AG08396 (cell line): ENCODE measurements around the gene NDUFS6.
"Not testable (repeated sequence)": the region's sequence is repeated elsewhere in the genome, so short reads cannot be mapped to it uniquely, and the experiment has no call there.

Experiments
- DNase-seq: peaks from one replicate; pipeline ENCODE4 v3.0.0; 2012; ENCODE audit warnings: low spot score, mixed read lengths

The NDUFS6 gene

DNA sequence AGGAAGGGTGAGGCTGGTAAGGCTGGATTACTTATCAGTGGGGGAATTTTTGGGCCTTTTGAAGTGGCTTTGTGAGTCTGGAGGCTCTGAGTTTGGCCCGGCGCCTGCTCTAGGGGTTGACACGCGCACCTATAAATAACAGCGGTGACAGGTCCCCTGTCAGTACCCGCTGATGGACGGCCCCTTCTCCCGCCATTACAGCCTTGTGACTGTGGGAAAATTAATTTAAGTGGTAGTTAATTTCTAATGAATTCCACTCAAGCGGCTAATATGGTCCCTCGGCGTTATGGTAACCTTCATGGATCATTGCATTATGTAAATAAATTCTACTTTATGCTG is 18.0 kb upstream of the NDUFS6 start:
- DNase-seq, result no peak

DNA sequence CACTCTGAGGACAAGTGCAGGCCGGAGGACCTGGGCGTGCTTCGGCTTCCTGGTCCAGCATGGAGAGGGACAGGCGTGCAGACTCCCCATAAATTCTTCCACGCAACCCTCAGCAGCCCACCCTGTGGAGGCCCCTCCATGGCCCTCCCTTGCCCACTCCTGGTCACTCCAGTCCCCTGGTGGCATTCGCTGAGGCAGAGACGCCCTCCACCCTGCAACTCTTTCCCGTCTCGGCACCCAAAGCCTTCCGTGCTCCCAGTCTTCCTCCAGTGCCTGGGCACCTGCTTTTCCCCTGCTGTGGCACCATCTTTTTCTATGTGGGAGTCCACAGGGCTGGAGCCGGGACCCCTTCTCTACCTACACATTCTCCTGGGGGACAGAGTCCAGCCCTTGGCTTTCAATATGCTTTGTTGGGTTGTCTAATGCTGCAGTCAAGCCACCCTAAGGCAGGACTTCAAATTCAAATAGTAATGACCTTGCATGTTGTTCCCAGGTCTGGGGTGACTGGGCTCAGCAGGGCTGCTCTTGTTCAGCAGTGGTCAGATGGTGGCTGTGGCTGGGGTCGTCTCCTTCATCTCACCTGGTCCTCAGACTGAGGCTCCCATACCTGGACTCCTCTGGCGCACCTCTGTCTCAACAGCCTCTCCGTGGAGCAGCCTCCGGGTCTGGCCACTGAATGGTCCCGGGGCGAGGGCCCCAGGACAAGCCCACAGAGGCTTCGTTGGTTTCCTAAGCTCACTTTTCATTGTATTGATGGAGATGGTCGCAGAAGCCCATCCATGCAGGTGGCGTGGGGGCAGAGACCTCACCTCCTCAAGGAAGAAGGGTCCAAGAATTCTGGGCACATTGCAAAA is 16.8 kb upstream of the NDUFS6 start:
- no peak for DNase-seq

DNA sequence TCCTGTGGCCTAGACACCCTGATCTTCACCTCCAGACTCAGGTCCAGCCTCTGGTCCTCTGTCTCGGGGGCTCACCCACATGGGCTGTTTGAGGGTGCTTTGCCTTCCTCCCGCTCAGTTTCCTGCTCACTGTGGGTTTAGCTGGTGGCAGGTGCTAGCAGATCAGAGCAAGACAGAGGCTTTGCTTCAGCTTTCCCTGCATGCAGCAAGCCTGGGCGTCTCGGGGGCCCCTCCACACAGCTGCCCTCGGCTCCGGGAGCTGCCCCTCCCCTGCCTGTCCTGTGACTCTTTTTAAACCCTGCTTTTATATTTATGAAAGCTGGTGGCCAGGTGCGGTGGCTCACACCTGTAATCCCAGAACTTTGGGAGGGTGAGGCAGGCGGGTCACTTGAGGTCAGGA is 16.1 kb upstream of the NDUFS6 start:
- no peak for DNase-seq

DNA sequence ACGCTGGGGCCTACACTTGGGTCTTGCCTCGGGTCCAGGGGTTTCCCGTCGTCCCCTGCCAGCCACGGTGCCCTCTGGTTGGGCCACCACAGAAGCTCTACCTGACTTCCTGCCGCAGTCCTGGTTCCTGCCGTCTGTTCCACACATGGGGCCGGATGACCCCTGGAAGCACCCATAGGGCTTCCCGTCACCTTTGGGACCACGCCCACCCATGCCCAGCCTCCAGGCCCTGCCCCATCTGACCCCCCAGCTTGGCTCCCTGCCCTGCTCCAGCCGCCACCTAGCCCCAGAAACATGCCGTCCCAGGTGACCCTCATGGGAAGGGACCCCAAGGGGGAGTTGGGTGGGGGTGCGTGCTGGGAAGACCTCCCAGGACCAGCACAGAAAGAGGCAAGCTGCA is 15.2 kb upstream of the NDUFS6 start:
- DNase-seq, result no peak

DNA sequence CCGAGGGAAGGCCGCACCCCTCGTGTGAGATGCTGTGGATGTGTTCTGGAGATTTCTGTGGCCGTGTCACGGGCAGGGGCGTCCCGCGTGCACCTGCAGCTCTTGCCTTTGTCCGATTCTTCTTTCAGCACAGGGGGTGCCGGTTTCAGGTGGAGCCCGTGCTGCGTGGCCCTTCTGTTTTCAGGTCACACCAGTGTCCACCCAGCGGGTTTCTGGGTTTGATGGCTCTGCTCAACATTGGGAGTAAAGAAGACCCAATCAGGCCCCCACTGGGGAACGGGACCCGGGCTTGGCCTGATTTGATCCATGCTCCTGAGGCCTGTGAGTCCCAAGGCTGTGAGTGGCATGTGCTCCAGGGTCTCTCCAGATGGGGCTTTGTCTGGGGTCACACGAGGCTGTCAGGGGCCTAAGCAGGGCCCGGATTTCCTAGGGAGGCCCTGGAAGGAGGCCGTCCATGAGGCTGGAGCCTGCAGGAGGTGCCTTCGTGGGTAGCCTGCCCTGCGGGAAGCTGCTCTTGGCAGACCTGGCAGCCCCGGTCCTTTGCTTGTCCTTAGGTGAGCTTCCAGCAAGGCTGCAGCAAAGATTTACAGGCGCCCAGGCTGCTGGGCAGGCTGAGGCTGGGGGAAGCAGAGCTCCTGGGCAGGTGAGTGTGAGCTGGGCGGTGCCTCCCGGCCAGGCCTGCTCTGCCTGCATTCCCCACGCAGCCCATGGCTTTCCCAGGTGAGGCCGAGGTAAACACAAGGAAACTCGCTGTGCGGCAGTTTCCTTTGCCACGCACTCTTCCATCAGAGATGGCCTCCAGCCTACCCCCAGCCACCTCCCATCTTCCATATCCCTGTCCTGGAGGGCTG is 14.4 kb upstream of the NDUFS6 start:
- no peak for DNase-seq

DNA sequence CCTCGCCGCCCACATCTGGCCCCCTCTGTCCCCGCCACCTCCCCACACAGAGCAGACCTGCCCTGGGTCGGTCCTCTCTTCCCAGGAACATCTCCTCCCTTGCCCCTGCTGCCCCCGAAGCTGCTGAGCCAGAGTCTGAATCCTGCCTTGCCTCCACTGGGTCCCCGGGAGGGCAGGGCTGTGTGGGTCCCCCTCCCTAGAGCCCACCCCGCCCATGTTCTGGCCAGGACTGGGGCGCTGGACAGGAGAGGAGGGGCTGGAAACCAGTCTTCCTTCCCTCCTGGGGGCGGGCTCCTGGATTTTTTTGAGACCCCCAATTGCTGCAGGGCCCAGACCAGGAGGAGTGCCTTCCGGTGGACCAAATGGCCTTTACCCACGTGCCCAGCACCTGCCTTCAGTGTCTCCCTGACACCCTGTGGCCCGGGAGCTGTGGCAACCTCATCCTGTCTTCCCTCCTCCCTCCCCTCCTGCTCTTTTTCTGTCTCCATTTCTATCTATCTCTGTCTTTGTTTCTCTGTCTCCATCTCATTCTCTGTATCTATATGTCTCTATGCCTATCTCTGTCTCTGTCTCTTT is 13.6 kb upstream of the NDUFS6 start:
- DNase-seq, result no peak

DNA sequence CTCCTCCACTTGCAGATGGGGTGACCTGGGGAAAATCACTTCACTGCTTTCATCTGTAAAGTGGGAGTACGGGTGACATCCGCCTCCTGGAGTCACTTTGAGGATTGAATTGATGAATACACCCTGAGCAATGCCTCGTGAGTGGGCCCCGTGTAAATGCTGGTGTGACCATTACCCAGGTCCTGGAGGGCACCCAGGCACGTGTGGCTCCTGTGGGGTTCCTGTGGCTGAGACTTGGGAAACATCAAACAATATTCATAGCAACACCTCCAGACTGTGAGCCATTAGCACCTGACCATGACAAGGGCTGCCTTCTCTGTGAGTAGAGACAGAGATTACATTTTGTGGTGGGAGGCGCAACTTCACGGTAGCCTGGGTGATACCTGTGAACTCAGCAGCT is 13.0 kb upstream of the NDUFS6 start:
- DNase-seq, result no peak

DNA sequence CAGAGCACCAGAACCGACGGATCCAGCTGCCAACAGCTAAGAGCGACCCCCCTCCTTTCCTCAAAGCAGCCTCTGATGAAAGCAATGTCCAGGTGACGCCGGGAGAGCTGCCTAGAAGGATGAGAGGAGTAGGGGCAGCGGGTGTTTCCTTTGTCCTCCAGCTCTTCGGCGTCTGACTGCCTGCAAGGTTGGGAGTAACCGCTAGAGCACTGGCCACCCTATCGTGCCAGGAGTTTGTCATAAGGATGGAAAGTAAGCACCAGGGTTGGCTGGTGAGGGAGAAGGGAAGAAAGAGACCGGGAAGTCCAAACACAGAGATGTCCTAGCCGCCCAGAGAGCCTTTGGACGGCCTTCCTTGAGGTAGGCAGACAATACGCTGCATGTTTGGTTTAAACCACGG is 12.4 kb upstream of the NDUFS6 start:
- DNase-seq, result no peak

DNA sequence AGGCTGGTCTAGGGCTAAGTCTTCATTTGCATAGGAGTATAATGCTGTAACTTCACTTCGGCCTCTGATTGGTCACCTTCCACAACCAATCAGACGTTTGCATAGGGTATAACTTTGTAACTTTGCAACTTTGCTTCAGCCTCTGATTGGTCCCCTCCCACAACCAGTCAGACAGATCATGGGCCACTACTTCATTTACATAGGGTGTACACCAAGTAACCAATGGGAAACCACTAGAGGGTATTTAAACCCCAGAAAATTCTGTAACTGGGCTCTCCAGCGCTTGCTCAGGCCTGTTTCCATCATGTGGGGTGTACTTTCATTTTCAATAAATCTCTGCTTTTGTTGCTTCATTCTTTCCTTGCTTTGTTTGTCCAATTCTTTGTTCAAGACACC is 11.8 kb upstream of the NDUFS6 start:
- DNase-seq, result not testable (repeated sequence)

DNA sequence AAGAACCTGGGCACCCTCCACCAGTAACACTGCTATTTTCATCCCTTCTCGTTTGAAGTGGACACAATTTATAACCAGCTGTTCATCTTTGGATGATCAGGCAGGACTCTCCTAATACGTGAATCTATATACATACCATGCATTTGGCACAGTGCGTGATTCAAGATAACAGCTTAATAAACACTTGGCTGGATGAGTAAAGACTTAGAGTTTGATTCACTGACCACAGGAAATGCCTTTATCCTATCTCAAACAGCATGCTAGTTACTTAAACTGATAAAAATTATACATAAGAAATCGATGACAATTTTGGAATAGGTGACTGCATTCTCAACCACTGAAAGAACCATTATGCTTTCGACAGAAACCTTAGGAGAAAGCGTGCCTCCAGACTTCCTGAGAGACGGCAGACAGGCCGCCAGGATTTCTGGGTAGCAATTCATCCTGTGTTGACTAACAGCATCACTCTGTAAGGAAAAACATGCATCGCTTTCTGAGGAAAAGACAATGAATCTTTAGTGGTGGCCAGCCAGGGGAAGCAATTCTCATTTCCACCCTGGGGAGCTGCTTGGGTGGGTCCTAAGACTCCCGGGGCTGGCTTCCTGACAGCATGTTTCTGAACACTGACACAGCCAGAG is 11.3 kb upstream of the NDUFS6 start:
- peak; percentile 38 for DNase-seq

DNA sequence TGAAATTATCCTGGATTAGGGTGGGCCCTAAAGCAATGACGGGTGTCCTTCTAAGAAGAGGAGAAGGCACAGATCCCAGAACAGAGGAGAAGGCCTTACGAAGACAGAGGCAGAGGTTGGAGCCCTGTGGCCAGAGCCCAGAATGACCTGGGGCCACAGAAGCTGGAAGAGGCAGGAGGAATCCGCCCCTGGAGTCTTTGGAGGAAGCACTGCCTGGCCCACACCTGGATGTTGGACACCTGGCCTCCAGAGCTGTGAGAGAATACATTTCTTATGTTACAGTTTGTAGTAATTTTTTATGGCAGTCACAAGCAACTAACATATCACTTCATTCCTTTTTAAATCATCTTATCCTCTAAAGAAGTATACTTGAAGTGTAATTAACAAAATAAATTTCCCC is 10.0 kb upstream of the NDUFS6 start:
- DNase-seq, result no peak

DNA sequence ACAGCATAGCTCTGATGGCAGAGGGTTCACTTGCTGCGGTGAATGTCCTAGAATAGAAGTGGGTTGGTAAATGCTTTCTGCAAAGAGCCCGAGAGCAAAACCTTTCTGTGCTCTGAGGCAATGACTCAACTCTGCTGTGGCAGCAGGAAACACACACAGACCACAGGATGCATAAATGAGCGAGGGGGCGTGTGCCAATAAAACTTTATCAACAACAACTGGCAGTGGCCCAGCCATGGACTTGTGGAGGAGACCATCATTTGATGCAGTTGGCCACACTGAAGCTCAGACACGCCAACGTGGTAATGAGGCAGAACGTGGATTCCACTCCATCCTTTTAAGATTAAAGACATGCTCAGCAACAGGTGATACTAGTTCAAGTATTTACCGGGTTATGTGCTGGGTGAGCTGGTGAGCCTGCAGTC is 8.4 kb upstream of the NDUFS6 start:
- DNase-seq, result peak; percentile 52

DNA sequence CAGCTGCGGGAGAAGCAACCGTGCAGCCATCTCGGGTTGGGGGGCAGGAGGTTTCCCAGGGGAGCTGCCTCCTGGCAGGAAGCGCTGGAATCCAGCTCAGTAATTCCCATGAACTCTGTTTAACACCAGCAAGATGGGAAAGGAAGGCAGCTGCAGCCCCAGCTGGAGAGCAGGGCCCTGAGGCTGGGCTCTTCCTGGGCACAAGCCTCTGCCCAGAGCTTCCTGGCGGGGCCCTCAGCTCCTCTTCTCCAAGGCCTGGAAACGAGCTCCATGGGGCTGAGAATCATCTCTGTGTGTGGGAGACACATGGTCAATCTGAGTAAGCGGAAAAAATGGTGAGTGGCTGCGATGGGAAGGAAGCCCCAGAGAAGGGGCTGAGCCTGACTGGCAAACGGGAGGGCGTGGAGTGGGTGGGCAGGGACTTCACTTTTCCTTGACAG is 7.9 kb upstream of the NDUFS6 start:
- no peak for DNase-seq

DNA sequence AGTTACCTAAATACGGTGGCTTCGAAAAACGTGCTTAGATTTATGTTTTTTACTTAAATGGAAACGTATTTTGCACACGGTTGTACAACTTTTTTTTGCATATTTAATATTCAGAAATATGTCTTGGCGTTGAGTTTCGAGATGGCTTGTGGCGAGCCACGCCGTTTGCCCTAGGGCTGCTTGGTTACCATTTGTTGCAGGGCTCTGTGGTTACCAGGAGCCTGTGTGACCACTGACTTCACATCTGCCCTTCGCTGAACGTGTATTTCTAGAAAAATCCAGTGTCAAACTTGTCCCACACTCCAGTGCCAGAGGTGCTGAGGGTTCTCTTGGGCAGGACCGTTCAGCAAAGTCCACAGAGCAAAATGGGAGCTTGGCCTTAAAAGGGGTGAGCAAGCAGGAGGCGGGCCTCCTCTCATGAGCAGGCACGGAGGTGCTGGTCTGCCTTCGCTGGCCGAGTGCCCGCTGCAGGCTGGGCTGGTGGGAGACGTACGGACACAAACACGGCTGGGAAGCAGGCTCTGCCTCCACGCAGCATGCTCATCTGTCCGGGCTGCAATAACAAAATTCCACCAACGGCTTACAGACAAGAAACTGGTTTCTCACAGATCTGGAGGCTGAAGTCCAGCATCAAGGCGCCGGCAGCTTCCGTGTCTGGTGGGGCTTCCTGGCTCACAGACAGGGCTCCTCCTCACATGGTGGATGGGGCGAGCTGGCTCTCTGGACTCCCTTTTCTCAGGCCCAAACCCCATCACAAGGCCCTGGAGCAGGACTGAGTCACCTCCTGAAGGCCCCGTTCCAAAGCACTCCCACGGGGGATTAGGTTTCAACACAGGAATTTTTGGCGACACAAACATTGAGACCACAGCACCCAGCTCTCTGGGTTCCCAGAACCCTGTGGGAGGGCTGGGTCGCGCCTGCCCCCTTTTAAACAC is 7.0 kb upstream of the NDUFS6 start:
- peak; percentile 73 for DNase-seq

DNA sequence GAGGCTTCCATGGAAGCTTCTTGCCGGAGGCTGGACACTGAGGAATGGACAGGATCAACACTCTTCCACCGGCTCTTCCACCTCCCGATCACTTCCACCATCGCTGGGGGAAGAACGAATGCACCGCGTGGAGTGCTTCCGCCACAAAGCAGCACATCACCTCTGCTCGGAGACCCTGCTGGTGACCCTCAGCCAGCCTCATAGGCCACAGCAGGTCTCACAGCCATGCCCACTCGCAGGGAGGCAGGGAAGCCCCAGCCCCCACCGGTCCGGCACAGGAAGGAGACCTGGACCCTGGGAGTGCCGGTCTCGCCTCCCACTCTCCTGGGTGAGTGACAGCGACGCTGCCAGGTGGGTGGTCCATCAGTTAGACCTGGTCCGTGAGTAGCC is 6.3 kb upstream of the NDUFS6 start:
- no peak for DNase-seq

DNA sequence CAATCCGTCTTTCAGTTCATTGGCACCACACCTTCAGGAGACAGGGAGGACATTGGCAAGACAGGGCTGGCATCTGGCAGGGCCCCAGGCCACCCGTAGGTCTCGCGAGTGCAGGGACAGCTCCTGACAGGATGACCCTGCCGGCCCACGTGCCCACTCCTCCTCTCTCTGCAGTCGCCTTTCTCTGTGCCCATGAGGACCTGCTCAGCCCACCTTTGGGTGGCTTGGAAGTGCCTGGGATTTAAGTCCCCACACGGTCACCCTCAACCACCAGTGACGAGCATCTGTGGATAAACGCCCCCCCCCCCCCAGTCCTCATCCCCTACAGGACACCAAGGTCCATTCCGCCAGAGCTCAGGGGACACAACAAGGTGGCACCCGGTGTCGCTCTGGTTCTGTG is 5.7 kb upstream of the NDUFS6 start:
- no peak for DNase-seq

DNA sequence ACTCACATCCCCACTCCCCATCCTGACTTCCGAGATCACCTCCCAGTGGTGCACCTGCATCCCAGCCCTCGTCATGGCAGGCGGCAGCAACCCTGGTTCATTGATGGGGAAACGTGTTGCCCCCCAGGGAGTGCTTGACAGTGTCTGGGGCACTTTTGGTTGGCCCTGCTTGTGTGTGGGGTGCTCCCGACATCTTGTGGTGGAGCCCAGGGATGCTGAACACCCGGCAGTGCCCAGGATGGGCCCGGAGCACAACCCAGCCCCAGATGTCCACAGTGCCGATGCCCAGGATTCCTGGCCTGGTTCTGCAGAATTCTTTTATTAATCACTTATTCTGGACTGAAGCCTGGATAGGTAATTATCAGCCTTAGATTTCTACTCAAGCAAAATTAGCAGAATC is 5.3 kb upstream of the NDUFS6 start:
- DNase-seq, result no peak

DNA sequence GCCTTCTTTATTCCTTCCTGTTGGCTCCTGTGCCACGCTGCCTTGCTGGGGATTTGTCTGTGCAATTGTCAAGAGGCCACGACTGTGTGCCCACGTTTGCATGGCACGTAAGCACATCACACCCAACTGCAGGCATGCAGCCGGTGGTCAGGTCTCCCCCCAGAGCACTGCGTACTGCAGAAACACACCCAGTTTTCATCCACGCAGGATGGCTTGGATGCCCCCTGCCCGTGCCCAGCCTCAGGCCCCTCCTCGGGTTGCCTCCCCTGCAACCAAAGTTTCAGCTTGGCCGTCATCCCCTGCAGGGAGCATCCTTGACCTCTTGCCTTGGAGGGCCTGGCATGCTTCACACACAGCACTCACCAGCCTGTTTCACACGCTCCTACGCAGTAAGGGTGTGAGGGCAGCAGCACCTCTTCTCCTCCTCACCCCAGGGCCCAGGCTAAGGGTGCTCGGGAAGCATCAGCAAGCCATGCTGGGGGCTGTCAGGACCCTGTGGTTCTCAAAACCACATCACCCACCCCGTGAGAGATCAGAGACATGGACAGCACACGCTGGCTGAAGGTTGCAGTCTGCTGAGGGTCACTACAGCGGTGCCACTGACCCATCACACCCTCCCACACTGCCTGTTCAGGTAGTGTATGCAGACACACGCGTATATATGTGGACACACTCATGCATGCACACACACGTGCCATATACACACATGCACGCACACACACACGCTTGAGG is 4.7 kb upstream of the NDUFS6 start:
- no peak for DNase-seq

DNA sequence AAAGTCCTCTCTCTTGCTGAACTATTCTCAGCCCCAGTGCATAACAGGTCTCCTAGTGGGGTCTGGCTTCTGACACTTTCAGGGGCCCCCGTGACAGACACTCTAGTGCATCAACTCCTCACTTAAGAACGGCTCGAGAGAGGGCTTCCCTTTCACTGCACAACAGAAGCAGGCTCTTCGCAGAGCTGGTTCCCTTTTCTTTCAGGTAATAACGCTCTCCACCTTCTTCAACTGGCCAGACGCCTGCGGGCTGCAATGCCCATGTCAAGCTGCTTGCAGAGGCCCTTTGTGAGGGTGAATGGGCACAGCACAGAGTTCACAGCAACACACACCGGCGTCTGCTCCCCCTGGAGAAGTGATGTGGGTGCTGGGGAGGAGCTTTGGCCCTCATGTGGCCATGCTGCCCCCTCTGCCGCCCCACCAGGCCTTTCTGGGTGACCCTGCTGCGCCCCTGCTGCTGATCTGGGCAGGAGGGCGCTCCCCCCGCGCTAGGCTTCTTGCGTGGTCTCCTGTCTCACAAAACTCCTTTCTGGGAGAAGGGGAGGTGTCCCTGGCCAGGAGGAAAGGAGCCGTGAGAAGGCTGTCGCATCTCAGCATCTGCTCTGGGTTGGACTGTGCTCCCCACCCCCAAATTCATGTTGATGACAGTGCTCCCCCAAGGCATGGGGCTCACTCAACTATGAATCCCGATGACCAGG is 4.0 kb upstream of the NDUFS6 start:
- DNase-seq, result no peak

DNA sequence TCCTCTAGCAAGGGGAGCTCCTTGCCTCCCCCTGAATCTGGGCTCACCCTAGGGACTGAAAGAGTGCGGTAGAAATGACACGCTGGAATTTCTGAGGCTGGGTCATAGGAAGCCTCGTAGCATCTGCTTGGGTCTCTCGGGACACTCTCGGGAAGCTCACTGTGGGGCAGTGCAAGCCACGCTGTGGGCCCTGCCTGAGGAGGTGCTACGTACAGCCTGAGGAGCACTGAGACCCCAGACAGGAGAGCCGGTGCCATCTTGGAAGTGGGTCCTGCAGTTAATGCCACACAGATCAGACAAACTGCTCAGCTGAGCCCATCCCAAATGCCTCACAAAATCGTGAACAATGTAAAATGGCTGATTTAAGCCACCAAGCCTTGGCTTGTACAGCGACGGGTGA is 3.4 kb upstream of the NDUFS6 start:
- no peak for DNase-seq
